Measurements from ENCODE around the gene DDX60.

DDX60 gene

GRCh38 chr4:168200685-168201084, 117.9 kb downstream of the DDX60 start:
- no peak for DNase-seq (ENCODE audit: low read depth)

DNA sequence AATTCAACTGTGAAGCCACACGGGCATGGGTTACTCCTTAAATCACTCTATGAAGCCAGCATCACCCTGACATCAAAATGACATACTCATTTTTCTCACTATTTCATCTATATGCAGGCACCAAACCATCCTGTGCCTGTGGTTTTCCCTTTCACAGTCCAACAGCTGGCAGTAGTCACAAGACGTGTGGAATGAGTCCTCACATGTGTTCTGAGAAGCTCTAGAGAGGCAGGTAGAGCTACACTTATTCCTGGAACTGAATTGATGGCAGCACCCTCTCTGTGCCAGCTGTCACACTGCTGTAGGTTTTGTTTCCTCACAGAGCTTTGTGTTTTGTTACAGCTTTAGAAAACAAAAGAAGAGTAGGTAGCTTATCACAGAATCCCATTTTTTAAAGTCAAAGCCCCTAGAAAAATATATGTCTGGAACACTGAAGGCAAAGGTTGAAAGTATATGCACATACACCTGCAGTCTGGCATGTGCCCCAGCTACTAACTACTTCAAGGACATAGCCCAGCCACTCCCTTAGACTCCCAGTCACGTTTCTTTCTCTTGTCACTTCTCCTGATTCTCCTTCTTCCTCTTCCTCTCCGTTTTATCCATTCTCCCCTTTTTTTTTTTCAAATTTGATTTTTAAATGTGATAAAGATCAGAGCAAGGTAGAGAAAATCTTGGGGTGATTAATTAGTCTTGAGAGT, 119.1 kb downstream of the DDX60 start:
- DNase-seq (ENCODE audit: low read depth): no peak

- no peak for DNase-seq (ENCODE audit: low read depth)
Measured at GRCh38 chr4:168197926-168198325, 120.6 kb downstream of the DDX60 start.

DNA sequence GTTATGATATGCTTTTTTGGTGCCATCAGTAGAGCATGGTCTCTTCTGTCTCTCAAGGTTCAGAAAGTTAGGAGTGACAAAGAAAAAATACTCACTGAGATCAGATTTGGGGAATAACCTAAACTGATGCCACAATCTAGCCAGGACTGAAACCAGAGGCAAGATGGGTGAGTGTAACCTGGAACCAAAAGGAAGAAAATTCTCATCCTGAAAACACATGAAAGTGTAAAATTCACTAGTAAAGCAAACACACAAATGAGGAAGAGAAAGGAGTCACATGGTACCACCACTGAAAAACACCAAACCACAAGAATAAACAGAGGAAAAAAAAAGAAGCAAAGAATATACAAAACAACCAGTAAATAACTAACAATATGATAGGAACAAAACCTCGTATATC, 129.8 kb downstream of the DDX60 start:
- DNase-seq (ENCODE audit: low read depth): no peak

DNA sequence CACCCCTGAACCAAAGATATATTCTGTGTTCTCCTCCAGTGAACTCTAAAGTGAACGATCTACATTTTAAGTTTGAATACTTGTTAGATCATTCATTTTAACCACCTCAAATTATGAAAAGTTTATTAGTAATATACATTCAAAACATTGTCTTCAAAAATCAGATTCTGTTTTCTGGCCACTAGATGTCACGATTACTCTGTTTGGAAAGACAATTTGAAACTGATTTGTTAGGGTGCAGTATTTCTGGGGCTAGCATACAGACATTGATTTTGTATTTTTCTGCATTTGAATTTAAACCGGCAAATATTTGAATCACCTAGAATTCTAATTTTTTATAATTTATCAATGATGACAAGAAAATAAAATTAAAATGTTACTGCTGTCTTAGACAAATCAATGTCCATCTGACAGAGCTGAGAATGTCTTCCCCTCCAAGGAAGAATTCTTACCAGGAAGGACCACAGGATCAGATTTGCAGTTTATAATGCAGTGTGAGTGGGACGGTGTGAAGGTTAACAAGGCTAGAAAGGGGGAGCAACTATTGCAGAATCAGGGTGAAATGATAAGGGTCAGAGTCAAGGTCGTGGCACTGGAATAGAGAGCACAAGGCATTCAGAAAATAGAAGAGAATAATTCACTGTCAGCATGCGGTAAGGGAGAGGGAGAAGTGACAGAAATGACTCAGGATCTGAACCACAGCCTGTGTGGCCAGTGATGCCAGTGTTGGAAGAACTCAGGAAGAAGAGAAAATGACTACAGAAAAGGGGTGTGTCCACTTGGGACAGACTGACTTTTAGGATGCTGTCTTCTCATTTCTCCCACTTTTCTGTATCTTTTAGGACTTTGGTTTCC, 134.6 kb downstream of the DDX60 start:
- no peak for DNase-seq (ENCODE audit: low read depth)

- DNase-seq (ENCODE audit: low read depth): no peak
Measured at GRCh38 chr4:168177546-168178149, 140.9 kb downstream of the DDX60 start.

DNA sequence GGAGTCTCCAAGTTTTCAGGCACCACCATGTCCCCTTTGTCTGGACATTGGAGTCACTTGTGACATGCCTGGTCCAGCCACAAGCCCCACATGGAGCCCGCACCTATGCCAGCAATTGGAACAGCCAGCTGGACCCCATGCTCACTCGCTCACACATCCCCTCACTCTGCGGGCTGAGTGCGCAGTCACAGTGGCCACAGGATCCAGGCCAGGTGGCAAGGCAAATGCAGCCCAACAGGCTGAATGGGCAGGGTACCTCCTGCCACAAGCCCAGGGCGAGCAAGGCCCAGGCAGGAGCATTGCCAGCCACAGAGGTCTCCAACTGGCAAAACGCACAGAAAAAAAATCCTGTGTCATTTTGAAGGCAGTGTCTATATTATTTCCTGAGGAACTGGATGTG, 144.2 kb downstream of the DDX60 start:
- DNase-seq (ENCODE audit: low read depth): no peak

DNA sequence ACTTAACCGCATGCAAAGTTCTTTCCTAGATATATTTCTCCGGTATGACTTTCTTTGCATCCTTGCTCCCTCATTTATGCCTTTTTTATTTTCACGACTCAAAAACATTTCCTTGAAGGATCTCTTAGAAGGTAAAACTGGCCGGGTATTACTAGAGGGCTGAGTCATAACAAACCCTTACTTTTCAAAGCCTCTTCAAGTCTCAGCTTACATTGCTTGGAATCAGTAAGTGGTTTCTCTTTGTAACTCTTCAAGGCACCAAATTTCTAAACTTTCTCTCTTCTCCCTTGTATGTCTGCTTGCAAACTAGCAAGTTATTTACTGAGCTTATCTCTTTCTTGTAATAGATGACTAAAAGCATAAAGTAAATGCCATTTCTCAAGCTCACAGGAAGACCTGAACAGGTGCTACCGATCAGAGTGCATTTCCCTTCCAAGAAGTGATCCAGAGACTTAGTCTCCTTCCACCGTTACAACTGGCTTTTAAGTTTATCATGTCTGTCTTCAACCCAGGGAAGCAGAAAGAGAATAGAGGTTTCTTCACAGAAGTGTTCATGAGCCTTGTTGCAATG, 150.8 kb downstream of the DDX60 start:
- DNase-seq (ENCODE audit: low read depth): no peak
